Measurements from ENCODE around the gene ERBB4.

DNA sequence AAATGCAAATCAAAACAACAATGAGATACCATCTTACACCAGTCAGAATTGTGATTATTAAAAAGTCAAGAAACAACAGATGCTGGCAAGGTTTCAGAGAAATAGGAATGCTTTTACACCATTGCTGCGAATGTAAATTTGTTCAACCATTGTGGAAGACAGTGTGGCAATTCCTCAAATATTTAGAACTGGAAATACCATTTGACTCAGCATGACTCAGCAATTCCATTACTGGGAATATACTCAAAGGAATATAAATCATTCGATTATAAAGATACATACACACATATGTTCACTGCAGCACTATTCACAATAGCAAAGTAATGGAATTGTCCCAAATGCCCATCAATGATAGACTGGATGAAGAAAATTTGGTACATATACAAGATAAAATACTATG is 516.7 kb downstream of the ERBB4 start:
- TF ChIP-seq, protein P1, sequence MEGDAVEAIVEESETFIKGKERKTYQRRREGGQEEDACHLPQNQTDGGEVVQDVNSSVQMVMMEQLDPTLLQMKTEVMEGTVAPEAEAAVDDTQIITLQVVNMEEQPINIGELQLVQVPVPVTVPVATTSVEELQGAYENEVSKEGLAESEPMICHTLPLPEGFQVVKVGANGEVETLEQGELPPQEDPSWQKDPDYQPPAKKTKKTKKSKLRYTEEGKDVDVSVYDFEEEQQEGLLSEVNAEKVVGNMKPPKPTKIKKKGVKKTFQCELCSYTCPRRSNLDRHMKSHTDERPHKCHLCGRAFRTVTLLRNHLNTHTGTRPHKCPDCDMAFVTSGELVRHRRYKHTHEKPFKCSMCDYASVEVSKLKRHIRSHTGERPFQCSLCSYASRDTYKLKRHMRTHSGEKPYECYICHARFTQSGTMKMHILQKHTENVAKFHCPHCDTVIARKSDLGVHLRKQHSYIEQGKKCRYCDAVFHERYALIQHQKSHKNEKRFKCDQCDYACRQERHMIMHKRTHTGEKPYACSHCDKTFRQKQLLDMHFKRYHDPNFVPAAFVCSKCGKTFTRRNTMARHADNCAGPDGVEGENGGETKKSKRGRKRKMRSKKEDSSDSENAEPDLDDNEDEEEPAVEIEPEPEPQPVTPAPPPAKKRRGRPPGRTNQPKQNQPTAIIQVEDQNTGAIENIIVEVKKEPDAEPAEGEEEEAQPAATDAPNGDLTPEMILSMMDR (IDR thresholded peaks at IDR 0.05) = no peak
- TF ChIP-seq POLR2A (IDR thresholded peaks at IDR 0.05) = no peak

Measured in uterus (tissue), 2 donors.